Stimulated activated CD8-positive, alpha-beta memory T cell treated with anti-CD3 and anti-CD28 coated beads, Interleukin-2, amount 100 ng/mL, for 48 hours (primary cell): ENCODE measurements around the gene SLC6A12.

Experiments used
- DNase-seq, 2 donors: peaks; one replicate each; pipeline ENCODE4 v3.0.0-alpha.2; 2020; ENCODE audit warnings: low read depth in 2 of 2

SLC6A12 gene

DNA sequence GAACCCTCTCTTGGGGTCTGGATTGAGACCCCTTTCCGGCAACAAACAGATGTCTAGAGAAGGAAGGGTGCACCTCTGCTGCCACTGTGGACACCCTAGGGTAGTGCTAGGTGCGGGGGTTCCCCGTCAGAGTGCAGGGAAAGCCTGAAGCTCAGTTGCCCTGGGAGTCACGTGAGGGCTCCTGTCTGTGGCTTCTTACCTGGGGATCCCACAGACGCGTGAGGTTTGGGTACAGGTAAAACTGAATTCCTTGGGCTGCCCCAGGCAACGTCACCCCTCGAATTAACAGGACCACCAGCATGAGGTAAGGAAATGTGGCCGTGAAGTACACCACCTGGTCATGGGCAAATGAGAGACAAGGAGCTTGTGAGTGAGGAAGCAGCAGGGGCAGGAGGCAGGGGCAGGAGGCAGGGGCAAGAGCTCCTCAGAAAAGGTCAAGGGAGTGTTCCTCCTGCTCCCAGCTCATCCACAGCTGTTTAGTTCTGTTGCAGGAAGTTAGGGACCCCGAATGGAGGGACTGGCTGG, 21.0 kb upstream of the SLC6A12 start:
- no peak for DNase-seq

GRCh38 chr12:234019-234418, 20.1 kb upstream of the SLC6A12 start:
- DNase-seq, result no peak

DNA sequence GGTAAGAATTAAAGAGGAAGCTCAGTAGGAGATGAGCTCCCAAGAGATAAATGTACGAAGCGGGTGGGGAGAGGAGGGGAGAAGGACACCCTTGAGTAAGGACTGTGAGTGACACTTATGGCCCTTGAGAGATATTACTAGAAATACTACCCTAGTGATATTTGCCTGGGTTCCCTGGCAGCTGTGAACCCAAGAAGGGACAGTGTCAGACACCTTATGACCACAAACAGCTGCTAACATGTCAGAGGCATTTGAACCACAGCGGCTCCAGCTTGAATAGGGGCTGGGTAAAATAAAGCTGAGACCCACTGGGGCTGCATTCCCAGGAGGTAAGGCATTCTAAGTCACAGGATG, 19.6 kb upstream of the SLC6A12 start:
- no peak for DNase-seq

DNA sequence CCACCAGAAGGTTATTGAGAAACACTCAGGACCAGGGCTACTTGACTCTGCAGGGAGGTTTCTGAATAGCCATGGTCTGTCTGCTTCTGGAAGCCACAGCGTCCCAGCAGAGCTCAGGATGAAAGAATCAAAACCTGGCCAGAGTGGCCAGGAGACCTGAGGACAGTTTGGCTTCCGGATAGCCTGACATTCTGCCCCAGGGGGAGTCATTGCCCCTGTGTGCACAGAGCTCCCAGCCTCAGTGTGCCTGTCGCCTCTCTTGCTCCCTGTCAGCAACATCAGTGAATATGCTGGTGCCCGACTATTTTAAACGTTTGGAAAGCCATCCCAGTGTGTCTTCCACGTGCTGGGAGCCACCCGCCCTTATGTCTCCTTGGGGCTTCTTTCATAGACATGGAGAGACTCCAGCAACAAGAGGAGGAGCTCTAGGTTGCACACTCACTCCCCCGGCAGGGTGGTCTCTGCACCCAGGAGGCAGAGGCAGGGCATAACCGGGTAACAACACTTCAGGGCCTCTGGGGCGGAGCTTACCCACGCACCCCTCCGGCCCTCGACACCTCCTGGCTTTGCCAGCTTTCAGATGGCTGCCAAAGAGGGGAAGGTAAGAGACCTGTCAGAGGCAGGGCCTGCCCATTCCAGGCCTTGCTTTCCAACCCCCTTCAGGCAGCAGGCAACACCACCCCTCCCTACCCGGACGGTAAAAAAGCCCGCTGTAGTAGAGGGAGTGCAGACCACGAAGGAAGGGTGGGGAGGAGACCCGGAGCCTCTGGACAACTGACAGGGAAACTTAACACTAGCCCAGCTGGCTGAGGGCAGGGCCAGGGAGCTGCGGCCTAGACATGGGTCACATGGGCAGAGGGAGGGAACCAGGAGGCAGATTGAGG, 19.0 kb upstream of the SLC6A12 start:
- DNase-seq, result no peak

GRCh38 chr12:230925-231671, 17.1 kb upstream of the SLC6A12 start:
- DNase-seq, result no peak

- no peak for DNase-seq
Observed at GRCh38 chr12:229441-230191, 15.7 kb upstream of the SLC6A12 start.

GRCh38 chr12:228846-229200, 14.9 kb upstream of the SLC6A12 start:
- DNase-seq, result no peak

GRCh38 chr12:227923-228845, 14.2 kb upstream of the SLC6A12 start:
- DNase-seq, result no peak

DNA sequence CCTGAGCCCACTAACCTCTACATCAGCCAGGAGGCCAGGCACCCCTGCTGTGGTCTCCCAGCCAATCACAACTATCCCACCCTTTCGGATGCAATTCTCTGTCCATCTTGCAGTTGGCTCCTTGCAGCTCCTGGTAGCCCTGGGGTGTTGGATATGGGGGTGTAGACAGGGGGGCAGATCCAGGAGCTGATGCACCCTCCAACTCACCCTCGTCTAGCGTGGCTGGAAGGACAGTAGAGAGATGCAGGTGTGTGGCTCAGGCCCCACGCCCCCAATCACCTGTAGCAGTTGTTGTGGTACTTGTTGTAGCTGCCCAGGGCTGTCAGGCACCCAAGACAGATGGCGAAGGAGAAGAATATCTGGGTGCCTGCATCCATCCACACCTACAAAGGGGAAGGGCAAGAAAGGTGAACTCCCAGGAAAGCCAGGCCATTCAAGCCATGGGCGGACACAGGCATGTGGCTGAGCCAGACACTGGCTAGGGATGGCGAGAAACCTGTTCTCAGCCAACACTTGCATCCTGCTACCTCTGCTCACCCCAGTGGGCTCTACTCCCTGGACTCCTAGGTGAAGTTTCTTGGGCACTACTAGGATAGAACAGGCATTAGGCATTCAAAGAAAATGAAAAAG, 13.4 kb upstream of the SLC6A12 start:
- DNase-seq, result no peak

- DNase-seq, result no peak
Observed at GRCh38 chr12:226401-226800, 12.4 kb upstream of the SLC6A12 start.

DNA sequence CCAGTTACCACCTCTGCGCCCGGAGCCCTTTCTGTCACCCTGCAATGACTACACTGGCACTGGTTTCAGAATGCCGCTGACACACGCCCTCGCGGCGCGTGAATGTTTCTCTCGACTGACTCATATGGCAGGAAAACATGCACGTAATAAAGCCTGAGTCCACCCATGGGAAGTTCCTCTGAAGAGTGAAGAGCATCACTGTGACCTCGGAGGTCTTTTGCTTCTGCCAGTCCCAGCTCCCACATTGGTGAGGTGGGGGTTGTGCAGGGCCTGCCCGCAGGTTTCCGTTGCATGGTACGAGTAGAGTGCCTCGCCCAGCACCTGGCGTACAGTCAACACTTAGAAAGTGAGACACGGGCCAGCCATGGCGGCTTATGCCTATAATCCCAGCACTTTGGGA, 11.1 kb upstream of the SLC6A12 start:
- DNase-seq, result no peak

DNA sequence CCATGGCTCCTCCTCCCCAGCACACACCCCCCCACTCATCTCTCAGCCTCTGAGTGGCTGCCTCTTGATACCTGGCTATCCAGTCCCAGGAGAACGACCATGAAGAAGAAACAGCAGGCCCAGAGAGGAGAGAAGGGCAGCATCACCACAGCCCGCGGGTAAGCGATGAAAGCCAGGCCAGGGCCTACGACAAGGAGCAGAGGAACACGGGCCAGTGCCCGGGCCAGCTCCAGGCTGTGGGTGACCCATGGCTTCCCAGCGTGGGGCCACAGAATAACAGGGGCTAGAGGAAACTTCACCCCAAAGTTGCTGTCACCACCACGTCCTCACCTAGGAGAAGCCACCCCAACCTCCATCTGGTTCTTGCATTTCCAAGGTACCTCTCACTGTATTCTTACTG, 10.4 kb upstream of the SLC6A12 start:
- DNase-seq, result no peak

DNA sequence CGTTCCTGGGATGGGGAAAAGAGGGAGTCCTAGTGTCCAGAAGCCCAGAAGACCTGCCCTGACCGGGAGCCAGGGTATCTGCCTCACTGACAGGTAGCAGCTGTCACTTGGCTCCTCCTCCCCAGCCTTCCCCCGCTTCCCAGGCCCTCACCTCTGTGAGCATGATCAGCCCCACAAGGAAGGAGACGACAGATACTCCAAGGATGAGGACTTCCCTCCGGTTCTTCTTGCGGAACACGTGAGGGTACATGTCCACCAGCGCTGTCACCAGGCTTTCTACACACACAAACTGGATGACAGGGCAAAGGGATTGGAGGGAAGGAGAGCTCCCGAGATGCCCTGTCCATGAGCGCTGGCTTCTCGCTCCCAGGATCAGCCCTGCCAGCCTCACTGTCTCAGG, 9.9 kb upstream of the SLC6A12 start:
- no peak for DNase-seq

- no peak for DNase-seq
Observed at GRCh38 chr12:221736-222135, 7.8 kb upstream of the SLC6A12 start.

DNA sequence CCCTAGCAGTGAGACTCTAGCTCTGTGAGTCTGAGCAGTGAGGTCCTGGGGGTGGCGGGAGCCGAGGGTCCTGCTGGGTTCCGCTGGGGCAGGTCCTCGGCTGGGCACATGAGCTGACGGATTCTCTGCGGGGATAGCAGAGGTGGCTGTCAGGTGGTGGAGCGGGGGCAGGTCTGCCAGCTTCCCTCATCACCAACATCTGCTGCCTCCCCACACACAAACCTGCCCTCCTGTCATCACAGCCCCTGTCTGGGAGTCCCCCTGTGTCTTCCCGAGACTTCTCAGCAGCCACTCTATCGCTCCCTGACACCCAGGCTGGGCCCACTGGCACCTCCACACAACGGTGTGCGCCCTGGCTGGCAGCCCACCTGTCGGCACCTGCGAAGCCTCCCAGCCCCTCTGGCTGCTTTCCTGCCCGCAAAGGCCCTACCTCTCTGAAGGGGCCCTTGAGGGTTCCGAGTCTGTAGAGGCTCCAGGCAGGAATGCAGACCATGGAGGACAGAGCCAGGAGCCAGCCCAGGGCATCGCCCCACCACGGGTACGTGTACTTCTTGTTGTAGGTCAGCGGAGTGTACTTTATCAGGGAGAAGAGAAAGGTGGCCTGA, 7.1 kb upstream of the SLC6A12 start:
- DNase-seq, result no peak

GRCh38 chr12:220491-220890, 6.5 kb upstream of the SLC6A12 start:
- DNase-seq, result no peak

DNA sequence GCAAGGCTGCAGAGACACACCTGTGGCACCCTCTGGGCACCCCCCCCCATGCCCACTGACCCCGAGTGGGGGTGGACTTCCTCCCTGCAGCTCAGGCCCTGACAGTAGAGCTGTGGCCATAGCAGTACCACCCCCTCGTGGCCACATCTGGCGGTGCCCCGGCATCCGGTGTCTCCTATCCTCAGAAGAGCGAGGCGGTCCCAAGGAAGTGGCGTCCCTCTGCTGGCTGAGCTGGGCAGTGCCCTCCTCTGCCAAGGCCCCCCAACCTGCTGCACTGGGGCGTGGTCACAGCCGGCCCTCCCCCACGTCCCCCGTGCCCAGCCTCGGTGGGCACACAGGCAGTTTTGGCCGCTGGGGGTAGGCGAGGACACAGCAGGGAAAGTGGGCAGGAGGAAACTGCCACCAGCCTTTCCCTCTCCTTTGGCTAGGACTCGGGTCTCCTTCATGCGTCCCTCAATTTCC, 6.0 kb upstream of the SLC6A12 start:
- DNase-seq, result peak; percentile 57 to 71

- DNase-seq, result no peak
Observed at GRCh38 chr12:218728-219590, 5.0 kb upstream of the SLC6A12 start.

DNA sequence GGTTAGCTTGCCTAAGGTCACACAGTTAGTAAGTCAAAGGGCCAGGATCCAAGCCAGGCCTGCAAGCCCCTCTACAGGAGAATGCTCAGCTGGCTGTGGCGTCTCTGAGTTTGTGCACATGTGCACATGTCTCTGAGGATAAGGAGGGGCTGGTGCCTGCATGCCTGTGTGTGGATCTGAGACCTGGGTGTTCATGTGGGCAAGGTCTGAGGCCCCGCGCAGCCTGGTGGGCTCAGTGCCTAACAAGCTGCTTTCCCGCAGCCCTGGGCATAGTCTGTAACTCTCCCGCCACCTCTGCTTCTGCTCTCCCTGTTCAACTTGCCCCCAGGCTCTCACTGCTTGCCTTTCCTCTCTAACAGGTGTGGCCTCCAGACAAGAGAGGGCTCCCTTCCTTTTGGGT, 4.3 kb upstream of the SLC6A12 start:
- DNase-seq, result no peak
